Measurements from ENCODE around the gene GNA15.
"Not testable (repeated sequence)": the region's sequence is repeated elsewhere in the genome, so short reads cannot be mapped to it uniquely, and the experiment has no call there.

GNA15 gene, protein sequence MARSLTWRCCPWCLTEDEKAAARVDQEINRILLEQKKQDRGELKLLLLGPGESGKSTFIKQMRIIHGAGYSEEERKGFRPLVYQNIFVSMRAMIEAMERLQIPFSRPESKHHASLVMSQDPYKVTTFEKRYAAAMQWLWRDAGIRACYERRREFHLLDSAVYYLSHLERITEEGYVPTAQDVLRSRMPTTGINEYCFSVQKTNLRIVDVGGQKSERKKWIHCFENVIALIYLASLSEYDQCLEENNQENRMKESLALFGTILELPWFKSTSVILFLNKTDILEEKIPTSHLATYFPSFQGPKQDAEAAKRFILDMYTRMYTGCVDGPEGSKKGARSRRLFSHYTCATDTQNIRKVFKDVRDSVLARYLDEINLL

DNA sequence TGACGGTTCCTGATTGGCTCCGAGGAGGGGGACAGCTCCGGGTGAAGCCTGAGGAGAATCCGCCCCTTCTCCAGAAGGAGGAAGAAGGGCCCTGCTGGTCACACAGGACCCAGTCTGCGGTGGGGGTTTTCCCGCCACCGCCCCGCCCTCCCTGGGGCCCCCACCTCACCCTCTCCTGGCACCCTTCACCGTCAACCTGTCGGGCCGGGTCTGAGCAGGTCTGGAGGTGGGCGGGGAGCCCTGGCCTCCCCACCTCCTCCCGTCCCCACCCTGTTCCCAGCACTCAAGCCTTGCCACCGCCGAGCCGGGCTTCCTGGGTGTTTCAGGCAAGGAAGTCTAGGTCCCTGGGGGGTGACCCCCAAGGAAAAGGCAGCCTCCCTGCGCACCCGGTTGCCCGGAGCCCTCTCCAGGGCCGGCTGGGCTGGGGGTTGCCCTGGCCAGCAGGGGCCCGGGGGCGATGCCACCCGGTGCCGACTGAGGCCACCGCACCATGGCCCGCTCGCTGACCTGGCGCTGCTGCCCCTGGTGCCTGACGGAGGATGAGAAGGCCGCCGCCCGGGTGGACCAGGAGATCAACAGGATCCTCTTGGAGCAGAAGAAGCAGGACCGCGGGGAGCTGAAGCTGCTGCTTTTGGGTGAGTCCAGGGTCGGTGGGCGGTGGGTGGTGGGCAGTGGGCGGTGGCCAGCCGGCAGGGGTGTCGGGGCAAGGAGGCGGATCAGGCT, at the start of gene GNA15:
GNA15 (plus strand) TSS at position 73 of the 723 bp plus-strand sequence; CDS start at position 491, 418 bp downstream.
- H2AFZ ChIP-seq (ENCODE audit: low read length) = no peak within 1 kb of the TSS
- H3K36me3 ChIP-seq (ENCODE audit: insufficient read depth, low read length) = no peaks in the 10 kb centered on the region
- H3K79me2 ChIP-seq (ENCODE audit: insufficient read depth, low read length) = no peaks in the 10 kb centered on the region
- H3F3A ChIP-seq (ENCODE audit: insufficient read depth, low read length) = no peaks in the 10 kb centered on the region
- no peak within 1 kb of the TSS for H3K4me2 ChIP-seq (ENCODE audit: low read length)
- no peak within 1 kb of the TSS for H3K9ac ChIP-seq (ENCODE audit: low read length)
- H4K20me1 ChIP-seq (ENCODE audit: insufficient read depth, low read length) = no peaks in the 10 kb centered on the region
- no peaks in the 10 kb centered on the region for H3K9me2 ChIP-seq (ENCODE audit: low read depth, low read length)
- H3K9me3 ChIP-seq (ENCODE audit: low read length) = no peaks in the 10 kb centered on the region
- H3K27me3 ChIP-seq (ENCODE audit: insufficient read depth, low read length) = peaks cover 8% of the 10 kb centered on the region; the same call in 1 of the 2 replicates
- no peak within 1 kb of the TSS for H3K4me3 ChIP-seq (ENCODE audit: low read depth, low read length, poor library complexity, severe bottlenecking)
- H3K27ac ChIP-seq (ENCODE audit: low read depth, low read length, poor library complexity, severe bottlenecking) = no peak within 1 kb of the TSS
- TF ChIP-seq EZH2 (IDR thresholded peaks at IDR 0.05; ENCODE audit: borderline replicate concordance, low read length) = no peak
- TF ChIP-seq, protein P1, sequence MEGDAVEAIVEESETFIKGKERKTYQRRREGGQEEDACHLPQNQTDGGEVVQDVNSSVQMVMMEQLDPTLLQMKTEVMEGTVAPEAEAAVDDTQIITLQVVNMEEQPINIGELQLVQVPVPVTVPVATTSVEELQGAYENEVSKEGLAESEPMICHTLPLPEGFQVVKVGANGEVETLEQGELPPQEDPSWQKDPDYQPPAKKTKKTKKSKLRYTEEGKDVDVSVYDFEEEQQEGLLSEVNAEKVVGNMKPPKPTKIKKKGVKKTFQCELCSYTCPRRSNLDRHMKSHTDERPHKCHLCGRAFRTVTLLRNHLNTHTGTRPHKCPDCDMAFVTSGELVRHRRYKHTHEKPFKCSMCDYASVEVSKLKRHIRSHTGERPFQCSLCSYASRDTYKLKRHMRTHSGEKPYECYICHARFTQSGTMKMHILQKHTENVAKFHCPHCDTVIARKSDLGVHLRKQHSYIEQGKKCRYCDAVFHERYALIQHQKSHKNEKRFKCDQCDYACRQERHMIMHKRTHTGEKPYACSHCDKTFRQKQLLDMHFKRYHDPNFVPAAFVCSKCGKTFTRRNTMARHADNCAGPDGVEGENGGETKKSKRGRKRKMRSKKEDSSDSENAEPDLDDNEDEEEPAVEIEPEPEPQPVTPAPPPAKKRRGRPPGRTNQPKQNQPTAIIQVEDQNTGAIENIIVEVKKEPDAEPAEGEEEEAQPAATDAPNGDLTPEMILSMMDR (IDR thresholded peaks at IDR 0.05; ENCODE audit: low read length) = no peak
- H3K4me1 ChIP-seq (ENCODE audit: insufficient read depth, low read length, severe bottlenecking) = no peaks in the 10 kb centered on the region

DNA sequence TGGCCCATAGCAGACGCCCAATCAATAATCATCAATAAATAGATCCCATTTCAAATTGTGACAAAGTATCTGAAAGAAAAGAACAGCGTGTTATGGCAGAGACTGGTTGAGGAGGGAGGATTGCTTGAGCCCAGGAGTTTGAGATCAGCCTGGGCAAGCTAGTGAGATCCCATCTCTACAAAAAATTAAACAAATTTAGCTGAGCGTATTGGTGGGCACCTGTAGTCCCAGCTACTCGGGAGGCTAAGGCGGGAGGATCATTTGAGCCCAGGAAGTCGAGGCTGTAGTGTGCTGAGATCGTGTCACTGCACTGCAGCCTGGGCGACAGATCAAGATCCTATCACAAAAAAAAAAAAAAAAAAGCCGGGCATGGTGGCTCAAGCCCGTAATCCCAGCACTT, 48.1 kb upstream of the GNA15 start:
- no peaks in the 10 kb centered on the region for H3K9me3 ChIP-seq (ENCODE audit: low read length)
- H3K4me1 ChIP-seq (ENCODE audit: insufficient read depth, low read length, severe bottlenecking) = no peaks in the 10 kb centered on the region
- no peak overlapping the region for H3K9ac ChIP-seq (ENCODE audit: low read length)
- H3K27ac ChIP-seq (ENCODE audit: low read depth, low read length, poor library complexity, severe bottlenecking) = no peak overlapping the region
- no peaks in the 10 kb centered on the region for H3F3A ChIP-seq (ENCODE audit: insufficient read depth, low read length)
- no peaks in the 10 kb centered on the region for H3K79me2 ChIP-seq (ENCODE audit: insufficient read depth, low read length)
- no peak overlapping the region for H3K4me3 ChIP-seq (ENCODE audit: low read depth, low read length, poor library complexity, severe bottlenecking)
- H4K20me1 ChIP-seq (ENCODE audit: insufficient read depth, low read length) = no peaks in the 10 kb centered on the region
- H3K9me2 ChIP-seq (ENCODE audit: low read depth, low read length) = no peaks in the 10 kb centered on the region
- TF ChIP-seq, protein P1 (IDR thresholded peaks at IDR 0.05; ENCODE audit: low read length) = no peak
- TF ChIP-seq EZH2 (IDR thresholded peaks at IDR 0.05; ENCODE audit: borderline replicate concordance, low read length) = no peak
- H3K4me2 ChIP-seq (ENCODE audit: low read length) = no peak overlapping the region
- no peaks in the 10 kb centered on the region for H3K27me3 ChIP-seq (ENCODE audit: insufficient read depth, low read length)
- H3K36me3 ChIP-seq (ENCODE audit: insufficient read depth, low read length) = no peaks in the 10 kb centered on the region
- H2AFZ ChIP-seq (ENCODE audit: low read length) = no peak overlapping the region

DNA sequence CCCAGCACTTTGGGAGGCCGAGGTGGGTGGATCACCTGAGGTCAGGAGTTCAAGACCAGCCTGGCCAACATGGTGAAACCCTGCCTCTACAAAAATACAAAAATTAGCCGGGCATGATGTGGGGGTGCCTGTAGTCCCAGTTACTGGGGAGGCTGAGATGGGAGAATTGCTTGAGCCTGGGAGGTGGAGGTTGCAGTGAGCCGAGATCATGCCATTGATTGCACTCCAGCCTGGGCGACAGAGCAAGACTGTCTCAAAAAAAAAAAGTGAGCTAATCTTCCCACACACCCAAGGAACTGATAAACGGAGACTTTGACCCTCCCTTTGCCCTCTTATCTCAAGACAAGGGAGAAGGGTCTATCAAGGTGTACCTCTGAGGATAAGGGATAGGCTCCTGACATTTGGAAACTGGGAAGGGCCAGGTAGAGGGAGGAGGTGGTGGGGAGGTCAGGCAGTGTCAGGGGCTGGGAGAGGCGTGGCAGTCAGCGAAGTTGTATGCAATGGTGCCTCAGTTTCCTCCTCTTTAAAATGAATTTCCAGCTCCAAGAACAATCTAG, 46.5 kb upstream of the GNA15 start:
- H3K27ac ChIP-seq (ENCODE audit: low read depth, low read length, poor library complexity, severe bottlenecking); H3K9ac ChIP-seq (ENCODE audit: low read length); H3K27me3 ChIP-seq (ENCODE audit: insufficient read depth, low read length); H3K79me2 ChIP-seq (ENCODE audit: insufficient read depth, low read length); H3K36me3 ChIP-seq (ENCODE audit: insufficient read depth, low read length); H3F3A ChIP-seq (ENCODE audit: insufficient read depth, low read length); H3K4me3 ChIP-seq (ENCODE audit: low read depth, low read length, poor library complexity, severe bottlenecking); H3K4me2 ChIP-seq (ENCODE audit: low read length); H3K9me3 ChIP-seq (ENCODE audit: low read length); H3K4me1 ChIP-seq (ENCODE audit: insufficient read depth, low read length, severe bottlenecking); H2AFZ ChIP-seq (ENCODE audit: low read length); H3K9me2 ChIP-seq (ENCODE audit: low read depth, low read length); H4K20me1 ChIP-seq (ENCODE audit: insufficient read depth, low read length): not testable (repeated sequence)
